GM21825 (cell line): ENCODE data around the gene ARID5B.

Experiments
- ATAC-seq: cut with Tn5 transposase; IDR thresholded peaks from one replicate; pipeline ENCODE4 v1.9.1; 2021; ENCODE audit warnings: mild to moderate bottlenecking, moderate library complexity; ENCODE audit not compliant: unreplicated experiment

ARID5B gene

GRCh38 chr10:62063795-62064472 is 162.4 kb downstream of the ARID5B start:
- ATAC-seq = no peak

- no peak for ATAC-seq
Measured at GRCh38 chr10:62067560-62067959, 166.1 kb downstream of the ARID5B start.

GRCh38 chr10:62068464-62068863 is 167.0 kb downstream of the ARID5B start:
- no peak for ATAC-seq

- no peak for ATAC-seq
Measured at GRCh38 chr10:62069452-62070178, 168.1 kb downstream of the ARID5B start.

GRCh38 chr10:62071846-62072281 is 170.4 kb downstream of the ARID5B start:
- no peak for ATAC-seq

- ATAC-seq = no peak
Measured at GRCh38 chr10:62072901-62073300, 171.4 kb downstream of the ARID5B start.

- ATAC-seq = no peak
Measured at GRCh38 chr10:62073429-62073828, 171.9 kb downstream of the ARID5B start.

- ATAC-seq = no peak
Measured at GRCh38 chr10:62075414-62075813, 173.9 kb downstream of the ARID5B start.

- ATAC-seq = no peak
Measured at GRCh38 chr10:62075912-62076311, 174.4 kb downstream of the ARID5B start.

- ATAC-seq = no peak
Measured at GRCh38 chr10:62076891-62077290, 175.4 kb downstream of the ARID5B start.

- no peak for ATAC-seq
Measured at GRCh38 chr10:62077330-62078015, 176.0 kb downstream of the ARID5B start.

- ATAC-seq = peak; percentile 61
Measured at GRCh38 chr10:62079885-62080559, 178.5 kb downstream of the ARID5B start.

- no peak for ATAC-seq
Measured at GRCh38 chr10:62080905-62081304, 179.4 kb downstream of the ARID5B start.

- no peak for ATAC-seq
Measured at GRCh38 chr10:62081341-62082270, 180.1 kb downstream of the ARID5B start.

- no peak for ATAC-seq
Measured at GRCh38 chr10:62082271-62082656, 180.8 kb downstream of the ARID5B start.

- ATAC-seq = peak; percentile 42
Measured at GRCh38 chr10:62082729-62083411, 181.4 kb downstream of the ARID5B start.

GRCh38 chr10:62083412-62084267 is 182.1 kb downstream of the ARID5B start:
- no peak for ATAC-seq

- no peak for ATAC-seq
Measured at GRCh38 chr10:62084451-62084850, 183.0 kb downstream of the ARID5B start.

GRCh38 chr10:62085404-62085803 is 183.9 kb downstream of the ARID5B start:
- ATAC-seq = no peak
